Tibial artery (tissue), 4 donors: ENCODE data around the gene RPL10L.

Experiments
- DNase-seq, 2 donors: peaks; one replicate each; pipeline ENCODE4 v3.0.0-alpha.2; 2019
- H3K27ac ChIP-seq, 2 donors: fragments of 200-600 bp; sonication (generic) in 1 of 2; 1 replicate in 1 of 2; 2 replicates in 1 of 2; pipeline ENCODE4 v1.5.1; 2018 to 2019; ENCODE audit warnings: mild to moderate bottlenecking in 1 of 2
- H3K27me3 ChIP-seq, 2 donors: fragments of 200-600 bp; sonication (generic) in 1 of 2; one replicate each; pipeline versions ENCODE4 v1.5.1 to v1.6.0; 2016 to 2019
- H3K36me3 ChIP-seq, 3 donors: fragments of 200-600 bp; sonication (generic) in 2 of 3; one replicate each; pipeline ENCODE4 v1.5.1; 2016 to 2019; ENCODE audit warnings: mild to moderate bottlenecking in 2 of 3
- H3K4me1 ChIP-seq, 4 donors: fragments of 200-600 bp; sonication (generic) in 2 of 4; 1 replicate in 3 of 4; 2 replicates in 1 of 4; pipeline ENCODE4 v1.5.1; 2016 to 2019
- H3K4me3 ChIP-seq, 2 donors: fragments of 200-600 bp; sonication (generic) in 1 of 2; 1 replicate in 1 of 2; 2 replicates in 1 of 2; pipeline ENCODE4 v1.5.1; 2018 to 2019; ENCODE audit warnings: mild to moderate bottlenecking in 2 of 2
- H3K9me3 ChIP-seq, 3 donors: fragments of 200-600 bp; sonication (generic) in 1 of 3; one replicate each; pipeline ENCODE4 v1.5.1; 2016 to 2019
- intact Hi-C: fragments of 100-400 bp; cut with DNase I; formaldehyde crosslinking; loops from one replicate; pipeline ENCODE4 v1.15.0; 2023; ENCODE audit warnings: low total_unique reads
- TF ChIP-seq, protein P1 (sequence below), 2 experiments: fragments of 200-600 bp in 1 of 2; fragments of 450-650 bp in 1 of 2; IDR thresholded peaks; one replicate each; pipeline ENCODE4 v1.5.1; 2017 to 2019; ENCODE audit warnings: antibody characterized with exemption in 2 of 2, mild to moderate bottlenecking in 1 of 2, moderate library complexity in 1 of 2

Gene RPL10L

GRCh38 chr14:46651526-46652144 lies at the start of gene RPL10L:
TSS of gene RPL10L (minus strand) at chr14:46651781. CDS start at chr14:46651736, 45 bp downstream.
- TF ChIP-seq, protein P1, sequence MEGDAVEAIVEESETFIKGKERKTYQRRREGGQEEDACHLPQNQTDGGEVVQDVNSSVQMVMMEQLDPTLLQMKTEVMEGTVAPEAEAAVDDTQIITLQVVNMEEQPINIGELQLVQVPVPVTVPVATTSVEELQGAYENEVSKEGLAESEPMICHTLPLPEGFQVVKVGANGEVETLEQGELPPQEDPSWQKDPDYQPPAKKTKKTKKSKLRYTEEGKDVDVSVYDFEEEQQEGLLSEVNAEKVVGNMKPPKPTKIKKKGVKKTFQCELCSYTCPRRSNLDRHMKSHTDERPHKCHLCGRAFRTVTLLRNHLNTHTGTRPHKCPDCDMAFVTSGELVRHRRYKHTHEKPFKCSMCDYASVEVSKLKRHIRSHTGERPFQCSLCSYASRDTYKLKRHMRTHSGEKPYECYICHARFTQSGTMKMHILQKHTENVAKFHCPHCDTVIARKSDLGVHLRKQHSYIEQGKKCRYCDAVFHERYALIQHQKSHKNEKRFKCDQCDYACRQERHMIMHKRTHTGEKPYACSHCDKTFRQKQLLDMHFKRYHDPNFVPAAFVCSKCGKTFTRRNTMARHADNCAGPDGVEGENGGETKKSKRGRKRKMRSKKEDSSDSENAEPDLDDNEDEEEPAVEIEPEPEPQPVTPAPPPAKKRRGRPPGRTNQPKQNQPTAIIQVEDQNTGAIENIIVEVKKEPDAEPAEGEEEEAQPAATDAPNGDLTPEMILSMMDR (IDR thresholded peaks at IDR 0.05), result no peak
- intact Hi-C loops, result no loop called here
- no peak for DNase-seq
- Histone ChIP-seq H3K9me3 (no peaks in the 10 kb centered on the region), H3K27me3 (no peaks in the 10 kb centered on the region), H3K36me3 (no peaks in the 10 kb centered on the region), H3K4me1 (no peaks in the 10 kb centered on the region), H3K4me3 (no peak within 1 kb of the TSS), H3K27ac (no peak within 1 kb of the TSS)

- TF ChIP-seq, protein P1 (IDR thresholded peaks at IDR 0.05), result no peak
- no peak overlapping the region for H3K4me3 ChIP-seq
- no peak overlapping the region for H3K27ac ChIP-seq
- intact Hi-C loops, result no loop called here
- no peaks in the 10 kb centered on the region for H3K4me1 ChIP-seq
- no peaks in the 10 kb centered on the region for H3K36me3 ChIP-seq
- no peaks in the 10 kb centered on the region for H3K27me3 ChIP-seq
- peaks cover 0 to 8% (median 0%) of the 10 kb centered on the region in 3 donors for H3K9me3 ChIP-seq
- no peak for DNase-seq
Observed at GRCh38 chr14:46691819-46692218, 40.2 kb upstream of the RPL10L start.

DNA sequence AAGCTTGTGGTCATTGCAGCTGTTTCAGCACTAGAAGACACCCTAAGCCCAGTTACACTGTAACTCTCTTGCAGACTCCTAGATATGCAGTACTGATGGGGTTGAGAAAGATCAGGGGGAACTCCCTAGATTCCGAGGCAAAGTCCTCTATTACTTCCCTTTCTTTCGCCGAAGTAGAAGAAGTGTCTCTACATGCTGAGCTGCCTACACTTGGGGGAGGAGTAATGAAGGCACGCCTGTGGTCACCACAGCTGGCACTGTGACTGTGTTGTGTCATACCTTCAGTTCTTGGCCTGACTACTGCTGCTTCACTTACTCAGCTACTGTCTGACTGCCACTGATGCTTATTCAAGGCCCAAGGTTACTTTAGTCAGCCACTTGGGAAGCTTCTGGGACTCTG lies 35.1 kb upstream of the RPL10L start:
- H3K36me3 ChIP-seq, result no peaks in the 10 kb centered on the region
- intact Hi-C loops, result no loop called here
- H3K4me1 ChIP-seq, result no peaks in the 10 kb centered on the region
- TF ChIP-seq, protein P1 (IDR thresholded peaks at IDR 0.05), result no peak
- no peaks in the 10 kb centered on the region for H3K27me3 ChIP-seq
- DNase-seq, result no peak
- H3K27ac ChIP-seq, result no peak overlapping the region
- H3K4me3 ChIP-seq, result no peak overlapping the region
- H3K9me3 ChIP-seq, result peaks cover 0 to 14% (median 0%) of the 10 kb centered on the region in 3 donors

DNA sequence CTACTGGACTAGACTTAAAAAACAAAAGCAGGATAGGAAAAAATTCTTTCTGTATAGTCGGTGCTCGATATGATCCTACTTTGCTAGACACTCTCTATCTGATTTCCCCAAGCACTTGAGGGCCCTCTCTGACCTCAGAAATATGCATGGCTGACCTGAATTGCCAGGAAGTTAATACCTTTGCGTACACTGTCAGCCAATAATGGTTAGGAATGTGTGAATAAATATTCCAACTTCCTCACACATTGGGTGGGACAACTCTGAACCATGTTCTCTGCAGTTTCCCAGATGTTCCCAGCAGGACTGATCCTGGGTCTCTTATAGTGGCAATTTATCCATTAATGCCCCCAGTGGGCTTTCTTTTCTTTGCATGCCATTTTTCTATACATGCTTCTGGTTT lies 20.5 kb upstream of the RPL10L start:
- TF ChIP-seq, protein P1 (IDR thresholded peaks at IDR 0.05), result no peak
- H3K27ac ChIP-seq, result no peak overlapping the region
- no peaks in the 10 kb centered on the region for H3K36me3 ChIP-seq
- H3K9me3 ChIP-seq, result no peaks in the 10 kb centered on the region
- no peak for DNase-seq
- intact Hi-C loops, result no loop called here
- H3K4me3 ChIP-seq, result no peak overlapping the region
- H3K27me3 ChIP-seq, result no peaks in the 10 kb centered on the region
- no peaks in the 10 kb centered on the region for H3K4me1 ChIP-seq

DNA sequence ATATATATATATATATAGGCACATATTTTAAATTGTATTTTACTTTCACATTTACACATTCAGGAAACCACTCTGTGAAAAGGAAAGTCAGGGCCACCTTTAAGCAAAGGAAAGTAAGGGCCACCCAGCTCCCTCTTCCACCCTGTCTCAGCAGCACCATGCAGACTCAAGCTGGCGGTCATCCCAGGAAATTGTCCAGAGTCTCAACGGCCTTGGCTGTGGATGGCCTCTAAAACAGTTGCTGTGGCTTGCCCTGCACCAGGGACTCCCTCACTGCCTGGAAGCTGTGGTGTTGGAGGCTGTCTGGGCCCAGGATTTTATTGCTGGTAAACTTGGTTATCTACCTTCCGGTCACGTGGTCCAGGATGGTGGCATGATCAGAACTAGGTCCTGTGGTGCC lies 11.8 kb upstream of the RPL10L start:
- Histone ChIP-seq H3K27ac (no peak overlapping the region), H3K4me1 (no peaks in the 10 kb centered on the region), H3K27me3 (no peaks in the 10 kb centered on the region), H3K9me3 (peaks cover 0 to 6% (median 0%) of the 10 kb centered on the region in 3 donors), H3K36me3 (no peaks in the 10 kb centered on the region), H3K4me3 (no peak overlapping the region)
- no peak for DNase-seq
- intact Hi-C loops, result no loop called here
- TF ChIP-seq, protein P1 (IDR thresholded peaks at IDR 0.05), result no peak

- Histone ChIP-seq H3K4me1 (no peaks in the 10 kb centered on the region), H3K27me3 (no peaks in the 10 kb centered on the region), H3K9me3 (peaks cover 0 to 6% (median 0%) of the 10 kb centered on the region in 3 donors), H3K4me3 (no peak overlapping the region), H3K36me3 (no peaks in the 10 kb centered on the region), H3K27ac (no peak overlapping the region)
- no peak for DNase-seq
- TF ChIP-seq, protein P1 (IDR thresholded peaks at IDR 0.05), result no peak
- intact Hi-C loops, result no loop called here
Observed at GRCh38 chr14:46661728-46662127, 10.1 kb upstream of the RPL10L start.
